ENCODE results near the gene TMEM151A.

The TMEM151A gene

DNA sequence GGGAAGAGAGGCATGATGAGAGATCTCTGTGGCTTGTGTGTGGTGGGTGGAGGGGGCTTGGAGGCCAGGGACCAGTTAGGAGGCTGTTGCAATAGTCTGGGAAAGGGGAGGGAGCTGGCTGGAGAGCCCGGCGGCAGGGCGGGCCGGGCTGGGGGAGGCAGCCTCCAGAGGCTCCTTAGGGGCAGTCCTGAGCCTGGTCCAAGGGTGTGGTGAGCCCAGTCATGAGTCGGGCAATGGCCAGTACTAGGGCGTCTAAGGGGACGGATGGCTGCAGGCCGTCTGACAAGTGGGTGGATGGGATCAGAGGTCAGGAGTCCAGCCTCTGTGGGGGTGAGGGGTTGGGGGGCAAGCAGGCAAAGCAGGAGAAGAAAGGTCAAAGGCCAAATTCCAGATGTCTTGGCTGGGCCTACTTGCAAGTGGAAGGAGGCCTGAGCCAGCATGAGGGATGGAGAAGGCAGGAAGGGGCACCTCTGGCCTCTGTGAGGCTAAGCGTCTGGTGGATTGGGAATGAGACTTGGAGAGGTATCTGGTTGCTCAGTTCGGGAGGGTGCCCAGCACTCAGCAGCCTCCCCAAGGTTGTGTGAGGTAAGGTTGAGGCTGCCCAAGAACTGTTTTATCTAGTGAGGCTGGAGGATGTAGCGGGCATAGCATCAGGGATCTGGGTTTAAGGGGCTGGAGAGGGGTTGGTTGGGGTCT is 31.2 kb downstream of the TMEM151A start:
- DNase-seq (ENCODE audit: low read depth, low spot score) = no peak

DNA sequence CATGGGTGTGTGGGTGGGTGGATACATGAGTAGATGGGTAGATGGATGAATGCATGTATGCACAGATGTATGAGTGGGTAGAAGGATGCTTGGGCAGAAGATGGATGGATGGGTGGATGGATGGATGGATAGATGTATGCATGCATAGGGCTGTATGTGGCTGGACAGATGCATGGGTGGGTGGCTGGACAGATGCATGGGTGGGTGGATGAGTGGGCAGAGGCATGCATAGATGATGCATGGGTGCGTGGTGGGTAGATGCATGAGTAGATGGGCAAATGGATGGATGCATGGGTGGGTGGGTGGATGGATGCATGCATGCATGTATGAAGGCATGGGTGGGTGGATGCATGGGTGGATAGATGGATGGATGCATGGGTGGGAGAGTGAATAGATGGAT is 32.0 kb downstream of the TMEM151A start:
- no peak for DNase-seq (ENCODE audit: low read depth, low spot score)

DNA sequence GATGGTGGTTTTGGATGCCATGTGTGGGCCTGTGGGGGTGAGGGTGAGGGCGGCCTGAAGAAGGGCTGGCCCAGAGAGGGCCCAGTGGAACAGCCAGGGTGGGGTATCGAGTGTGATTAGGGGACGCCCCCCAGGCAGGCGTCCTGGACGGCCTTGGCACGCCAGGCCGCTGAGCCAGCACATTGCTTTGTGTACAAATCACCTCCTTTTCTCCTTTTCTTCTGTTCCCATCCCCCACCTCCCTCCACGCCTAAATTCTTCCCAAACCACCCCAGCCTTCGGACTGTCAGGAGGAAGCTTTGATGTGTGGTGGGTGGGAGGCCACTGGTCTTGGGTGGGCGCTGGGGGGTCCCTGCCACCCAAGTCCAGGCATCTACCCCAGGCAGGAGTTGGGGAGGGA is 33.0 kb downstream of the TMEM151A start:
- no peak for DNase-seq (ENCODE audit: low read depth, low spot score)

DNA sequence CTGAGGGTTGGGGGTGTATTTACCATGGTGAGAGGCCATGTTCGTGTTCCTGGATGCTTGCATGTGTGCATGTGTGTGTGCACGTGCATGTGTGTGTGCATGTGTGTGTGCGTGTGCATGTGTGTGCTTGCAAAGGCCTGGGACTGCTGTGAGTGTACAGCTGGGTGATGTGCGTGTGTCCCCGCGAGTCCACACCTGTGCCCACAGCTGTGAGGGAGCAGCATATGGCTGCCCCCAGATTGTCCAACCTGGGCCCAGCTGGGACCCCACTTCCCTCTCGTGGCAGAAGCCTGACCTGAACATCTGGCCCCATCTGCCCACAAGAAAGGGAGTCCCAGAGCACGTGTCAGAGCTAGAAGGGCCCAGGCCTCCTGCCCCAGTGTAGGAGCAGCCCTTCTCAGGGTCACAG is 33.6 kb downstream of the TMEM151A start:
- no peak for DNase-seq (ENCODE audit: low read depth, low spot score)

DNA sequence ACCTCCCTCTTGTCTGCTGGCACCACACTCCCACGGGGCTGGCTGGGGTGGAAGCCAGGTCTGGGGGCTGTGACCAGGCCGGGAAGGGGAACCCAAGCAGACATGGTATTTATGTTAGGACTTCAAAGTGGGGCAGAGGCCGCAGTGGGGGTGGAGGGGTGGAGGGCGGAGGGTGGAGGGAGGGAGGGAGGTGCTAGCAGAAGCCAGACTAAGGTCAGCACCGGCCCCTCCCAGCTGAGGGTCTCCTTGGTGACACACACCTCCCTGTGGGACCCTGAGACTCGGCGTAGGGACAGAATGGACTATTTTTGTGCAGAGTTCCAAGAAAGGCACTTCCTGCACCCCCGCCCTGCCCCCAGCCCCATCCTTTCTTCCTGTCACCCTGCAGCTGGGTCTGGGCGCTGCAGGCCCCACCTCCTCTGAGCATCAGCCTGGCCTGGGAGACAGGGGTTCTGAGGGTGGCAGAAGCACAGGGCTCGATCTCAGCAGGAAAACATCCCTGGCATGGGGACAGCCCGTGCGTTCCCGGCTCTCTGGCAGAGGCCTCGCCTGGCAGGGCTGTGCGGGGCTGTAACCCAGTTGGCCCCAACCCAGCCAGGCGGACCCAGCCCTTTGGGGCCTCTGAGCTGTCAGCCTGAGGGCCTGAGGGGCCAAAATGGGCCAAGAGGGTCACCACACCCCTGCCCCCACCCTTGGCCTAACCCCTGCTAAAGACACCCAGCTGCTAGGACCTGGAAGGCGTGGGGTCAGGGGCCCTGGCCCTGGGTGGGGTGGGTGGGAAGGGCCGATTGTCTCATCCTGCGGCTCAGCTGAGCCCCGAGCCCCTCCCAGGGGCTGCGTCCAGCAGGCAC is 34.8 kb downstream of the TMEM151A start:
- DNase-seq (ENCODE audit: low read depth, low spot score) = no peak

DNA sequence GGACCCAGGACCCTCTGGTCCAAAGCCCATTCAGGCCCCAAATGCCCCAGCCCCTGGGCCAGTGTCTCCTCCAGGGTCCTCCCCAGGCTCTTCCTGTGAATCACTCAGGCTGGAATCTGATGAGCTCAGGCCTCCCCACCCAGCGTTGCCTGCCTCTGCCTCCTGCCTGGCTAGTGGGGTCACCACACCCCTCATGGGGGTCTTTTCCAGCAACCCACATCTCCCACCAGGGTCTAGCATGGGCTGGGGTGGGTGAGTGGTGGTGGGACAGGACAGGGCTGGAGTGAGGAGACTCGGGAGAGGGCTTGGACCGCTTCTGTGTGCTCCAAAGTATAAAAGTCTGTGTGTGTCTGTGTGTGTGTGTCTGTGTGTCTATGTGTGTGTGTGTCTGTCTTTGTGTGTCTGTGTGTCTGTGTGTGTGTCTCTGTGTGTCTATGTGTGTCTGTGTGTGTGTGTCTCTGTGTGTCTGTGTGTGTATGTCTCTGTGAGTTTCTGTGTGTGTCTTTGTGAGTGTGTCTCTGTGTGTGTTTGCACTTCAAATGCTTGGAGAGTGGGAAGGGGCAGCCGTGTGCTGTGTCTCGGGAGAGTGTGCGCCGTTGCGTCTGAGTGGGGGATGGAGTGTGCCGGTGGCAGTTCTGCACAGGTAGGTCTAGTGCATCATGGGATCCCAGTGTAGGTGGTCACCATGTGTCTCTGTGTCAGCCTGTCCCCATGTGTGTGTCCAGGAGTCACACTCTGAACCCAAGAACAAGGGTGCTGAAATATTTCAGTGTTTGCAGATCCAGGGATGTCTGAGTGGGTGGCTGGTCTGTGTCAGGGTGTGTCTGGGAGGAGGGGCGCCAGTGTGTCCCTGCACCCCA is 35.7 kb downstream of the TMEM151A start:
- DNase-seq (ENCODE audit: low read depth, low spot score) = no peak

DNA sequence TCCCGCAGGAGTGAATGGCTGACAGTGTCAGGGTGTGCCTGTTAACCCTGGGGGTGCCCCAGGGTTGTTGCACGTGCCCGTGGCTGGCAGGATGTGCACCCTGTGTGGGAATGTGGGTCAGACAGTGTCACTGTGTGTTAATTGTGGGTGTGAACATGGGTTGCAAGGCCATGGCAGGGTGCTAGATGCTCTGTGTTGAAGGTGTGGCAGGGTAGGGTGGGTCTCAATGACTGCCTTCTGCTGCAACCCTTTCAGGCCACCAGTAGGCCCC is 36.3 kb downstream of the TMEM151A start:
- DNase-seq (ENCODE audit: low read depth, low spot score) = no peak

DNA sequence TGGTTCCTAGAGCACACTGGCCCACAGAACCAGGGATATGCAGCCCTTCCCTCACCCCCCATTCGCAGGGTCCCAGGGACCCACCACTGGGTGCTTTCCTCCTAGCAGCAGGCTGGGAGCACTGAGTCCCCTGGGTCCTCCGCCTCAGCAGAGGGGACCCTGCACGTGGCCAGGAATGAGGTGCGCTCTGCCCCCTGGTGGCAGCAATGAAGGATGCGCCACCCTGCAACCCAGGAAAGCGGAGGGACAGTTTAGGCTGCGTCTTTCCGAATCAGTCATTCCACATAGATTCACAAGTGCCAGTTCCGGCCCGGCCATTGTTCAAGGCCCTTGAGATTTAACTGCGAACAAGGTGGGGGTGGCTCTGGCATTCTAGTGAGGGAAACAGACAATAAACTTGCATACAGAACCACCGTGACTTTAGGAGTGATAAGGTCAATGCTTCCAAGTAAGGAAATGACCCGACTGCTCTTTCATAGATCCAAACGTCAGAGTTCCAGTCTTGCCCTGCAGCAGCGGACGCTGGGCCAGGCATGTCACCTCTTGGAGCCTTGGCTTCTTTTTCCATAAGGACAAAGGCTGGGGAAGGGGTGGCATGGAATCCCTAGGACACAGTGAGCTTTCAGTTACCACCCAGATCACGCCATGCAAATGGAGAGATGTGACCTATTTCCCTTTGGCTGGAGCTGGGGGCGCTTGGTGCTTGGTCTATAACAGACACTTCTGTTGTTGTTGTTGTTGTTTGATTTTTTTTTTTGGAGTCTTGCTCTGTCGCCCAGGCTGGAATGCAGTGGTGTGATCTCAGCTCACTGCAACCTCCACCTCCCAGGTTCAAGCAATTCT is 36.8 kb downstream of the TMEM151A start:
- no peak for DNase-seq (ENCODE audit: low read depth, low spot score)

DNA sequence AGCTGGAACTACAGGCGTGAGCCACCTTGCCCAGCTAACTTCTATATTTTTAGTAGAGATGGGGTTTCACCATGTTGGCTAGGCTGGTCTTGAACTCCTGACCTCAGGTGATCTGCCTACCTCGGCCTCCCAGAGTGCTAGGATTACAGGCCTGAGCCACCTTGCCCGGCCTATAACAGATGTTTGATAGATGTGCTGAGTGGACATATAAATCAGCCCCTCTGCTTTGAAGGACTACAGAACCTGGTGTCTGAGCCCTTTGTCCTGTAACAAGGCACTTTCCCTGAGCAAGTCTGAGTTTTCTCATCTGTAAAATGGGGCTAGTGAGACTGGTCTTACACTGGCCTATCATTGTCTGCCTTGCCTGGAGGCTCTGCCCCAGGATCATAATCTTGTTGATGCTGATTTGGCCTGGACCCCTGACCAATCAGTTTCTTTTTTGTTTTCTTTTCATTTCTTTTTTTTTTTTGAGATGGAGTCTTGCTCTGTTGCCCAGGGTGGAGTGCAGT is 37.5 kb downstream of the TMEM151A start:
- DNase-seq (ENCODE audit: low read depth, low spot score) = no peak

DNA sequence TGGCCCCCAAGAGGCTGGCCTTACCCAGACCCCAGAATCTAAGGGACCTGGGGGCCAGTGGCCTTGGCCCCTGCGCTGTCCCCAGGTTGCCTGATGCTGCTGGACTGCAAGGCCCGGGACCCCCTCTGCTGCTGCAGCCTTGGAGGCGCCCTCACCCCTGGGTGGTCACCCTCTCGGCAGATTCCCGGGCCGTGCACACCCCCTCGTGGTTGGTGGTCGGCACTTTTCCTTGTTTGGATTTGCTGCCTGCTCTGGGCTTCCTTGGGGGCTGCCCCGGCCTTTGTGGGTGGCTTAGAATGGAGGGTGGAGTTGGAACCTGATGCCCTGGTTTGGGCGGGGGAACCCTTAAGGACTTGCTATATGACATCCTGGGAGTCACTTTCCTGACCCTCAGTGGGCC is 39.2 kb downstream of the TMEM151A start:
- DNase-seq (ENCODE audit: low read depth, low spot score) = no peak

DNA sequence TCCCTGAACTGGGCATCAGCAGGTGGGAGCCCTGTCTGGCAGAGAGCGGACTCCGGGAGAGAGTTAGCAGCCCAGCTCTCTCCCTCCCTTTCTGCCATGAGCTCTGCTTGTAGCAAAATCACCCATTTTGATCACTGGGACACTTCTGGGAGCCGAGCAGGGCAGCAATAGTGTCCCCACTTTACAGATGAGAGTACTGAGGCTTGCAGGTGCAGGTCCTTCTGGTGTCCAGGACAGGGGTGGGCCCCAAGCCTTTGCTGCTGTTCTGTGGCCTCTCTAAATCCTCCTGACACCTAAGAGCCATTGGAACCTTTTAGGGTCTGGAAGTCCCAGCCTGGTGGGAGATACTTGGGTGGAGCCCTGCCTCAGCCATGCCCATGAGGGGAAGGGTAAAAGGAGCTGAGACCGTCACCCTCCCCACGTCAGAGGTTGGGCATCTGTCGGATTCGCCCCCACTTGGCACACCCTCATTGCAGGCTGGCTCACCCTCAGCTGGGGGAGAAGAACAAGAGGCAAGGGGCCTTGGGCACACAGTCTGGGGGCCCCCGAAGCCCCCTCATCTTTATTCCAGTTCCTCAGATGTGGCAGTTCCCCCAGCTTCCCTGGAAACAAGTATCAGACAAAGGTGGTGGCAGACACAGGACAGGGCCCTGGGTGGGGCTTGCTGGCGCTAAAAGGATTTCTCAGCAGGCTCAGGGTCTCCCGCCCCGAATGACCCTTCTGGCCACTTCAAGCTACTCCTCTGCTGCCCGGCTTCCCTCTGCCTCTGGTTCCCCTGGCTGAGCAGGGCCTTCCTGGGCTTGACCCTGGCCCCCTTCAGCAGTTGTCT is 40.1 kb downstream of the TMEM151A start:
- DNase-seq (ENCODE audit: low read depth, low spot score) = no peak

DNA sequence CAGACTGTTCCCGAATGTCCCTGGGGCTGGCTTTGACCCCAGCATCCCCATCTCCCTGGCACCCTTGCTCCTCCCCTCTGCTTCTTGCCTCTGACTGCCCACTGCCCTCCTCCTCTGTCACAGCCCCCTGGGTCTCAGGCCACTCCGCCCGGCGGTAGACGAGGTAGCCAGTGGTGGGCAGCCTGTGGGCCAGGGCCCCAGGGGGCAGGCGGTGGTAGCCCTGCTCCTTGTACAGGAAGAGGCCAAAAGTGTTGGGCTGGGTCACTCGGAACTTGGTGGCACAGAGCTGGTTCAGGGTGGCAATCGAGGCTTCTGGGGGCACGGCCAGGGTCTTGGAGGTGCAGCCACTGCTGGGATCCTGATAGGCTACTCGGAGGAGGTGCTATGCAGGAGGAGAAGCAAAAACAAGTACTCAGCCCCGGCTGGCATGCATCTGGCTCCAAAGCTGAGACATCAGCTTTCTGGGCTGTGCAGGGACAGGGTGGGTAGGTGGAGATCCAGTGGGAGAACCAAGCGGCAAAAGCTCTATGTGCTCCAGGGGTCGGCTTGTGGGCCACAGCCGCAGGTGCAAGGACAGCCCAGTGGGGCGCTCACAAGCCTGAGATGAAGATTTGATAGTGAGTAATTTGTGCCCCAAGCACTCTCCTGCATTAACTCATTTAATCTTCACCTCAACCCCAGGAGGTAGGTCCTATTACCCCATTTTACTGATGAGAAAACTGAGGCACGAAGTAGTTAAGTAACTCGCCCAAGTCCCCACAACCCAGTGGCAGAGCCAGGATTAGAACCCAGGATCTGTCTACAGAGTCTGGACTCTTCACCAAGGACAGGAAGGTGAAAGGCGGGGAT is 40.9 kb downstream of the TMEM151A start:
- DNase-seq (ENCODE audit: low read depth, low spot score) = no peak

DNA sequence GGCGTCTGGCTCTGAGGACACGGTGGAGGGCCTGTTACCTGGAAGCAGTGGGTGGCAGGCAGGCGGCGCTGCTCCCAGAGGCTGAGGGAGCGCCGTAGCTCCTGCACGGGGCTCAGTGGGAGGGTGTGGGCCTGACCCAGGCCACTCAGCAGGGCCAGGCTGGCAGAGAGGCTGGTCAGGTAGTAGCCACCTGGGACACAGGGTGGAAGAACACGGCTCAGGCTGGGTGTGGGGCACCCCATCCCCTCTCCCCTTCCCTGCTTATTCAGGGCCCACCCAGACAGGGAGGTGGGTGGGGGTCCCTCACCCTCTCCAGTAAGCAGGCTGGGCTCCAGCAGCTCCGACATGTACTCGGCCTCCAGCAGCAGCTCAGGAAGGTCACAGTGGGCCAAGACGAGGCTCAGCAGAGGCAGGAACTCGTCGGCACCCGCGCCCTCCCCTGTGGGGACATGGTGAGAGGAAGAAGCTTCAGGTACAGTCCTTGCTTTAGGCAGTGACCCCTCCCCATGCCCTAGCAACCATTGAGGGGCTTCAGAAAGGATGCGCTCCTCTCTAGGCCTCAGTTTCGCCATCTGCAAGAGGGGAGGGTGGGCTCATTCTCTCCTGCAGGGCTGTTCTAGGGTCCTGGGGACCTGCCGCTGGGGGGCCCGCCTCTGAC is 41.7 kb downstream of the TMEM151A start:
- DNase-seq (ENCODE audit: low read depth, low spot score) = no peak

DNA sequence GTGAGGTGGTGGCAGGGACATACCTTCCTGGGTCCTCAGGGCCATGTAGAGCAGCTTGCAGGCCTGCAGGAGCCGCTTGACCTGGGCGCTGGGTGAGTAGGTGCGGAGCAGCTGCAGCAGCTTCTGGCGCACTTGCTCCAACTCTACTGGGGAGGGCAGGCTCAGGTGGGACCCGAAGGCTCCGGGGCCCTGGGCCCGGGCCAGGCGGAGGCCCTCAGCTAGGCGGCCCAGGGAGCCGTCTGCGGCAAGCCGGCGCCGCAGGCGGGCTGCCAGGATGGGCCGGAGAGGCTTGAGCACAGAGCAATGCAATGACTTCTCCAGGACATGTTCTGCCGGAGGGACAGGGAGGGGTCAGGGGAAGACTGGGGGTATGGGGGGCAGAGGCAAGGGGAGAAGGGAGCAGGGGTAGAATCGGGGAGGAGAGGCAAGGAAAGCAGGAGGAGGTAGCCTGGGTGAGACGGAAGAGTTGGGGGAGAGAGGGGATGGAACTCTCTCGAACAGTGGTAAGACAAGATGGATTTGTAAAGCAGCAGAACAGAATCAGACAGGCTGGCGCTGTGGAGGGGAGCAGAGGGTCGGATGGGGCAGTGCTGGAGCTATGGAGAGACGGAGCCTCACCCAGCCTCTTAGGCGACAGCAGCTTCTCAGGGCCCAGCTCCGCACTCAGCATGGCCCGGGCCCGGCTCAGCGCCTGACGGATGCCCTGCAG is 42.4 kb downstream of the TMEM151A start:
- no peak for DNase-seq (ENCODE audit: low read depth, low spot score)

DNA sequence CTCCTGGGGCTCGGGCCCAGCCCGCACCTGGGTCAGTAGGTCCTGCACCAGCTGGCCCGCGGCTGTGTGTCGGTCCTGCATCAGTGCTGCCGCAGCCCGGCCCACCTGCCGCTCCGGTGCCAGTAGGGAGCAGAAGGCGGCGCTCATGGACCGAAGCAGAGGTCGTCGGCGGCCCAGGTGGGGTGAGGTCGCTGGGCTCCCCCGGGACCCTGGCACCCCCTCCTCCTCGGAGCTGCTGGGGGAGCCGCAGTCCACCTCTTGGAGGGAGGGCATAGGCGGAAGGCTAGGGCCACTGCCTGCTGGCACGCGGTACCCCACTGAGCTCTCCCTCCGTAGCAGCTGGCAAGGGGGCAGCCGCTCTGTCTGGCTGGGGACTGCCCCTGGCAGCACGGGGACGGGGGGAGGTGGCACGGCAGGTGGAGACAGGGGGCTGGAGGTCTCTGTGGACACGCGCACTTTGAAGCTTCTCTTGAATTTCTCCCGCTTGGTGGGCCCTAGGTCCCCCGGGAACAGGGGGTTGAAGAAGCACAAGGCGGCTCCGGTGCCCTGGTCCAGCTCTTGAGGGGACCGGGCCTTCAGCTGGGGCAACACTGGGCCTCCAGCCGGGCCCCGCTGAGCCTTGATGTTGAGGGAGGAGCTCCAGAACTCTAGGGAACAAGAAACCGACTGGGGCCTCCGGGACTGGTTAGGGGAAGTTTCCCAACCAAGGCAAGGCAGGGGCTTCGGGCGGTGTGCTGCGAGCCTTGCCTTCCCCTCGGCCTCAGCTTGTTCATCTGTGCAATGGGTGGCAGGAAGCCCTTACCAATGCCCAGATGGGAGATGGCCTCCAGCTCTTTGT is 43.1 kb downstream of the TMEM151A start:
- DNase-seq (ENCODE audit: low read depth, low spot score) = no peak

DNA sequence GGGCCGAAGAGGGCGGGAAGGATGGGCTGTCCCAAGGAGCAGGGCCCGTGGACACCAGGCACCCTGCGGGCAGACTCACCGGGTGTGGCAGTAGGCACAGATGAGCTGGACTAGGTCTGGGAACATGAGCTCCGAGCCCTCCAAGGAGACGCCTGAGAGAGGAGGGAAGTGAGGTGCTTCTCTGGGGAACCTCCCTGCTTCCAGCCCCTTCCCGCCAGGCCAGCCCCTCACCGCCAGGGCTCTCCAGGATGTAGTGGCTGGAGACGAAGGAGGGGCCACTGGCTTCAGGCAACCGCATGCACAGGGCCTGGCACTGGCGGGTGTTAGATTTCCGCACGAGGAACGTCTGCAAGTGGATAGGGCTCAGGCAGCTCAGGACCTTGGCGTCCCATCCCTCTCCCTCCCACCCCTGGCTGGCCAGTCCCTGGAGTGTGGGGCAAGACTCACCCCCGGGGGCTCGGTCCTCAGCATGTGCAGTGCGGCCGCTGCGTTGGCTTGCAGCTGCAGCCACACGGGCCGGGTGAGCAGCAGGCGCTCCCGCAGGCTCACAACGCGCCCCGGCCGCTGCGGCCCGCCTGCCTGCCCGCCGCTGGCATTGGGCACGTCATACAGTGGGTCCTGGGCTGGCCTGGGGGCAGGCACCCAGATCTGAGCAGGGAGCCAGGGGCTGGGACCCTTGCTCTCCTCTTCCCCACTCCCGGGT is 44.0 kb downstream of the TMEM151A start:
- no peak for DNase-seq (ENCODE audit: low read depth, low spot score)
